ENCODE results near the gene SPATA25.
"Not testable (repeated sequence)": the region's sequence is repeated elsewhere in the genome, so short reads cannot be mapped to it uniquely, and the experiment has no call there.

SPATA25 gene

GRCh38 chr20:45902199-45902701 is 14.8 kb upstream of the SPATA25 start:
- Histone ChIP-seq H4K91ac (ENCODE audit: low read depth, low read length, poor library complexity) (no peak overlapping the region), H4K8ac (ENCODE audit: low read depth, low read length) (no peak overlapping the region), H3K18ac (ENCODE audit: low read length) (no peak overlapping the region), H3K4me3 (ENCODE audit: low read length in 2 of 2) (peak overlapping the region in 1 of 2 donors; percentile 62), H2BK15ac (ENCODE audit: low read length) (no peak overlapping the region), H3K4ac (ENCODE audit: low read length) (no peak overlapping the region), H2AFZ (ENCODE audit: low read length) (no peak overlapping the region), H3K79me1 (ENCODE audit: low read depth, low read length) (peaks cover 2% of the 10 kb centered on the region), H3K14ac (ENCODE audit: low read length) (no peak overlapping the region), H3K27ac (replicated peaks; ENCODE audit: low read length) (no peak overlapping the region), H3K4me2 (ENCODE audit: insufficient read depth, low read length, poor library complexity, severe bottlenecking) (no peak overlapping the region), H3K27me3 (ENCODE audit: control insufficient read depth in 3 of 3, insufficient read depth in 3 of 3, low read depth in 1 of 3, low read length in 3 of 3) (no peaks in the 10 kb centered on the region), H2BK12ac (ENCODE audit: low read length) (no peak overlapping the region), H2BK120ac (ENCODE audit: low read depth, low read length) (no peak overlapping the region), H2BK5ac (ENCODE audit: low read length) (peak overlapping the region; percentile 34), H3K36me3 (replicated peaks in 1 of 2; ENCODE audit: control insufficient read depth in 2 of 2, insufficient read depth in 2 of 2, low read length in 2 of 2) (peaks cover 33 to 95% of the 10 kb centered on the region in 2 donors), H3K9ac (ENCODE audit: low read depth, low read length, poor library complexity) (peak overlapping the region; percentile 44), H3K4me1 (ENCODE audit: control insufficient read depth in 2 of 2, insufficient read depth in 1 of 2, low read depth in 1 of 2, low read length in 2 of 2) (no peaks in the 10 kb centered on the region), H3K23ac (ENCODE audit: low read depth, low read length, poor library complexity) (no peak overlapping the region), H2AK5ac (ENCODE audit: low read depth, low read length) (peak overlapping the region; percentile 46), H3K9me3 (replicated peaks in 1 of 2; ENCODE audit: control insufficient read depth in 2 of 2, insufficient read depth in 1 of 2, low read depth in 1 of 2, low read length in 2 of 2) (no peaks in the 10 kb centered on the region)
- no peak for DNase-seq (ENCODE audit: low spot score)
- WGBS, 2 donors (ENCODE audit: extremely low coverage in 2 of 2, insufficient read length in 2 of 2, insufficient replicate concordance in 1 of 2), result no CpG with 5 or more reads among the region's 14 CpGs

DNA sequence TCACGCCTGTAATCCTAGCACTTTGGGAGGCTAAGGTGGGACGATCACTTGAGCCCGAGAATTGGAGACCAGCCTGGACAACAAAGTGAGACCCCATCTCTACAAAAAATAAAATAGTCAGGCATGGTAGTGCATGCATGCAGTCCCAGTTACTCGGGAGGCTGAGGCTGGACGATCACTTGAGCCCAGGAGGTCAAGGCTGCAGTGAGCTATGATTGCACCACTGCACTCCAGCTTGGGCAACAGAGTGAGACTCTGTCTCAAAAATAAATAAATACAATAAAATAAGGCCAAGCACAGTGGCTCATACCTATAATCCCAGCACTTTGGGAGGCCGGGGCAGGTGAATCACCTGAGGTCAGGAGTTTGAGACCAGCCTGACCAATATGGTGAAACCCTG is 13.9 kb upstream of the SPATA25 start:
- H3K4me3 ChIP-seq (ENCODE audit: low read length in 2 of 2); H2BK15ac ChIP-seq (ENCODE audit: low read length); H3K27ac ChIP-seq (replicated peaks; ENCODE audit: low read length); H3K23ac ChIP-seq (ENCODE audit: low read depth, low read length, poor library complexity); H3K4me1 ChIP-seq (ENCODE audit: control insufficient read depth in 2 of 2, insufficient read depth in 1 of 2, low read depth in 1 of 2, low read length in 2 of 2); H3K9me3 ChIP-seq (replicated peaks in 1 of 2; ENCODE audit: control insufficient read depth in 2 of 2, insufficient read depth in 1 of 2, low read depth in 1 of 2, low read length in 2 of 2); H2AFZ ChIP-seq (ENCODE audit: low read length); H2AK5ac ChIP-seq (ENCODE audit: low read depth, low read length); H3K14ac ChIP-seq (ENCODE audit: low read length); H3K18ac ChIP-seq (ENCODE audit: low read length); H3K4me2 ChIP-seq (ENCODE audit: insufficient read depth, low read length, poor library complexity, severe bottlenecking); DNase-seq (ENCODE audit: low spot score); H4K8ac ChIP-seq (ENCODE audit: low read depth, low read length); H2BK5ac ChIP-seq (ENCODE audit: low read length); H2BK120ac ChIP-seq (ENCODE audit: low read depth, low read length); H2BK12ac ChIP-seq (ENCODE audit: low read length); H3K27me3 ChIP-seq (ENCODE audit: control insufficient read depth in 3 of 3, insufficient read depth in 3 of 3, low read depth in 1 of 3, low read length in 3 of 3); H3K9ac ChIP-seq (ENCODE audit: low read depth, low read length, poor library complexity); H3K4ac ChIP-seq (ENCODE audit: low read length); H4K91ac ChIP-seq (ENCODE audit: low read depth, low read length, poor library complexity); H3K79me1 ChIP-seq (ENCODE audit: low read depth, low read length): not testable (repeated sequence)
- peaks cover 35 to 95% of the 10 kb centered on the region in 2 donors for H3K36me3 ChIP-seq (replicated peaks in 1 of 2; ENCODE audit: control insufficient read depth in 2 of 2, insufficient read depth in 2 of 2, low read length in 2 of 2)
- WGBS, 2 donors (ENCODE audit: extremely low coverage in 2 of 2, insufficient read length in 2 of 2, insufficient replicate concordance in 1 of 2), result no CpG with 5 or more reads among the region's 6 CpGs

DNA sequence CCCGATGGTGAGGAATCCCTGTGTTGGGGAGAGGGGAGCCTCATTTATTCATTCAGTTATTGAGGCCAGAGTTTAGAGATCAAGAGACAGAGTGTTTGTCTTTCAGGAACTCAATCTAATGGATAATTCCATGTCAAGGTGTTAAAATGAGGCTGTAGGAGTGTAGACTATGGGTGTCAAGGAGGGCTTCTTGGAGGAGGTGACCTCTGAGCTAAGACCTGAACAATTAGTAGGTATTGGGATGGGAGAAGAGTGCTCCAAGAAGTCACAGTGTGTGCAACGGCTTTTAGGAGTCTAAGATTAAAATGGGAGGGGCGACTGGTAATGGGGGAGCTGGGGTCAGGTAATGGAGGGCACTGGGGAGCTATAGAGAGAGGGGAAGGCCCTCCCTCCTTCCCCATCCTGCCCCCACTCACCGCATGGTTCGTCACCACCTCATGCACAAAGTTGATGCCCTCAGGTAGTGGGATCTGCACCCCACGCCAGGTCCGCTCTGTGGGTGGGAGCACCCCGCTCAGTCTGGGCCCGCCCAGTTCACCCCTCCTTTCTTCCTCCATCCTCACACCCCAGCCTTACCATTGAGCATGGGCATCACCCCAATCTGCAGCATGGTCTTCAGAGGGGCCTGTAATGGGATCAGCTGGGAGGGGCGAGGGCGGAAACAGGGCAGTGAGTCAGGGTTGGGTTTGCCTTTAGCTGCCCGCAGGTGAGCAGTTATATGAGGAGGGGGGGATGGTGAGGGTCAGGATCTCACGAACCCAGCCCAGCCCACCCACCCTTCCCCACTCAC is 11.8 kb upstream of the SPATA25 start:
- Histone ChIP-seq H3K4me3 (ENCODE audit: low read length in 2 of 2) (no peak overlapping the region), H2BK5ac (ENCODE audit: low read length) (no peak overlapping the region), H3K27me3 (ENCODE audit: control insufficient read depth in 3 of 3, insufficient read depth in 3 of 3, low read depth in 1 of 3, low read length in 3 of 3) (no peaks in the 10 kb centered on the region), H3K4ac (ENCODE audit: low read length) (no peak overlapping the region), H4K91ac (ENCODE audit: low read depth, low read length, poor library complexity) (no peak overlapping the region), H3K14ac (ENCODE audit: low read length) (no peak overlapping the region), H3K36me3 (replicated peaks in 1 of 2; ENCODE audit: control insufficient read depth in 2 of 2, insufficient read depth in 2 of 2, low read length in 2 of 2) (peaks cover 25 to 82% of the 10 kb centered on the region in 2 donors), H2BK12ac (ENCODE audit: low read length) (no peak overlapping the region), H3K9ac (ENCODE audit: low read depth, low read length, poor library complexity) (no peak overlapping the region), H3K4me1 (ENCODE audit: control insufficient read depth in 2 of 2, insufficient read depth in 1 of 2, low read depth in 1 of 2, low read length in 2 of 2) (no peaks in the 10 kb centered on the region), H3K23ac (ENCODE audit: low read depth, low read length, poor library complexity) (no peak overlapping the region), H3K79me1 (ENCODE audit: low read depth, low read length) (peaks cover 2% of the 10 kb centered on the region), H4K8ac (ENCODE audit: low read depth, low read length) (no peak overlapping the region), H3K4me2 (ENCODE audit: insufficient read depth, low read length, poor library complexity, severe bottlenecking) (no peak overlapping the region), H2BK15ac (ENCODE audit: low read length) (no peak overlapping the region), H2AFZ (ENCODE audit: low read length) (no peak overlapping the region), H3K18ac (ENCODE audit: low read length) (no peak overlapping the region), H3K9me3 (replicated peaks in 1 of 2; ENCODE audit: control insufficient read depth in 2 of 2, insufficient read depth in 1 of 2, low read depth in 1 of 2, low read length in 2 of 2) (no peaks in the 10 kb centered on the region), H3K27ac (replicated peaks; ENCODE audit: low read length) (no peak overlapping the region), H2BK120ac (ENCODE audit: low read depth, low read length) (no peak overlapping the region), H2AK5ac (ENCODE audit: low read depth, low read length) (no peak overlapping the region)
- DNase-seq (ENCODE audit: low spot score), result no peak
- WGBS, 2 donors (ENCODE audit: extremely low coverage in 2 of 2, insufficient read length in 2 of 2, insufficient replicate concordance in 1 of 2), result no CpG with 5 or more reads among the region's 13 CpGs

DNA sequence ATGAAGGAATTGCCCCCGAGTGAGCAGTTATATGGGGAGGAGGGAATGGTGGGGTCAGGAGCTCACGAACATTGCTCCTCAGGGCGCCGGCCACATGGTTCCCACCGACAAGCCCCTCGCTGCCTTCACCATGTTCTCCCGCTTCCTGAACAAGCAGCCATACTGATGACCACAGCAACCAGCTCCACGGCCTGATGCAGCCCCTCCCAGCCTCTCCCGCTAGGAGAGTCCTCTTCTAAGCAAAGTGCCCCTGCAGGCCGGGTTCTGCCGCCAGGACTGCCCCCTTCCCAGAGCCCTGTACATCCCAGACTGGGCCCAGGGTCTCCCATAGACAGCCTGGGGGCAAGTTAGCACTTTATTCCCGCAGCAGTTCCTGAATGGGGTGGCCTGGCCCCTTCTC is 10.9 kb upstream of the SPATA25 start:
- Histone ChIP-seq H3K4me2 (ENCODE audit: insufficient read depth, low read length, poor library complexity, severe bottlenecking) (no peak overlapping the region), H2BK120ac (ENCODE audit: low read depth, low read length) (no peak overlapping the region), H3K27ac (replicated peaks; ENCODE audit: low read length) (no peak overlapping the region), H4K91ac (ENCODE audit: low read depth, low read length, poor library complexity) (no peak overlapping the region), H2AFZ (ENCODE audit: low read length) (no peak overlapping the region), H2BK5ac (ENCODE audit: low read length) (no peak overlapping the region), H3K27me3 (ENCODE audit: control insufficient read depth in 3 of 3, insufficient read depth in 3 of 3, low read depth in 1 of 3, low read length in 3 of 3) (no peaks in the 10 kb centered on the region), H3K79me1 (ENCODE audit: low read depth, low read length) (peaks cover 2% of the 10 kb centered on the region), H3K4me3 (ENCODE audit: low read length in 2 of 2) (no peak overlapping the region), H3K4me1 (ENCODE audit: control insufficient read depth in 2 of 2, insufficient read depth in 1 of 2, low read depth in 1 of 2, low read length in 2 of 2) (no peaks in the 10 kb centered on the region), H4K8ac (ENCODE audit: low read depth, low read length) (no peak overlapping the region), H3K23ac (ENCODE audit: low read depth, low read length, poor library complexity) (no peak overlapping the region), H2BK12ac (ENCODE audit: low read length) (no peak overlapping the region), H2BK15ac (ENCODE audit: low read length) (no peak overlapping the region), H3K36me3 (replicated peaks in 1 of 2; ENCODE audit: control insufficient read depth in 2 of 2, insufficient read depth in 2 of 2, low read length in 2 of 2) (peaks cover 25 to 78% of the 10 kb centered on the region in 2 donors), H2AK5ac (ENCODE audit: low read depth, low read length) (no peak overlapping the region), H3K9ac (ENCODE audit: low read depth, low read length, poor library complexity) (no peak overlapping the region), H3K9me3 (replicated peaks in 1 of 2; ENCODE audit: control insufficient read depth in 2 of 2, insufficient read depth in 1 of 2, low read depth in 1 of 2, low read length in 2 of 2) (no peaks in the 10 kb centered on the region), H3K14ac (ENCODE audit: low read length) (no peak overlapping the region), H3K18ac (ENCODE audit: low read length) (no peak overlapping the region), H3K4ac (ENCODE audit: low read length) (no peak overlapping the region)
- no peak for DNase-seq (ENCODE audit: low spot score)
- no CpG with 5 or more reads among the region's 12 CpGs for WGBS, 2 donors (ENCODE audit: extremely low coverage in 2 of 2, insufficient read length in 2 of 2, insufficient replicate concordance in 1 of 2)

All from neuronal stem cell (in vitro differentiated cells).